A673 (cell line): ENCODE data around the gene HTN3. TPM values are rescaled to one million over a fixed set of nuclear protein-coding genes. Genes with fewer than 3 reads are reported as not detected.

ENCODE experiments used
- BruUV-seq: library from RNA; stranded (reverse); fragments of 400-500 nt; replicated peaks from 2 replicates; lab custom pipeline; 2021; lab: Mats Ljungman, UMichigan
- CTCF ChIA-PET: fragments of 300-600 bp; sonication (Branson Sonifier 250); formaldehyde crosslinking; loops from one replicate; lab custom pipeline; 2022; ENCODE audit warnings: antibody characterized with exemption; lab: Charles Lee
- POLR2A ChIA-PET: fragments of 300-600 bp; sonication (Branson Sonifier 250); formaldehyde crosslinking; loops from one replicate; lab custom pipeline; 2022; ENCODE audit warnings: antibody characterized with exemption; ENCODE audit not compliant: low non-redundant PET; lab: Charles Lee
- DNase-seq: peaks from one replicate; pipeline ENCODE4 v3.0.0-alpha.2; 2015; ENCODE audit warnings: low spot score
- H3K27ac ChIP-seq: fragments of 200-600 bp; sonication (generic); 2 replicates; pipeline ENCODE4 v1.5.1; 2016; ENCODE audit warnings: mixed run types, low read depth, mild to moderate bottlenecking, mixed read lengths, antibody characterized with exemption, low read length; ENCODE audit not compliant: poor library complexity, severe bottlenecking
- H3K27me3 ChIP-seq: fragments of 200-600 bp; sonication (generic); replicated peaks from 2 replicates; pipeline ENCODE4 v1.6.1; 2017; ENCODE audit warnings: mixed run types, low read depth, mild to moderate bottlenecking, mixed read lengths, antibody characterized with exemption, low read length; ENCODE audit not compliant: insufficient read depth, poor library complexity
- H3K36me3 ChIP-seq: fragments of 200-600 bp; sonication (generic); 2 replicates; pipeline ENCODE4 v1.6.1; 2016; ENCODE audit warnings: mixed run types, mild to moderate bottlenecking, mixed read lengths, antibody characterized with exemption, low read length; ENCODE audit not compliant: insufficient read depth, poor library complexity, severe bottlenecking
- H3K4me1 ChIP-seq: fragments of 200-600 bp; sonication (generic); 2 replicates; pipeline ENCODE4 v1.6.1; 2017; ENCODE audit warnings: mixed run types, mild to moderate bottlenecking, mixed read lengths, antibody characterized with exemption, low read length; ENCODE audit not compliant: insufficient read depth, poor library complexity, severe bottlenecking
- H3K4me3 ChIP-seq: fragments of 200-600 bp; sonication (generic); 2 replicates; pipeline ENCODE4 v1.5.1; 2016; ENCODE audit warnings: low read depth, mixed run types, mild to moderate bottlenecking, mixed read lengths, low read length; ENCODE audit not compliant: poor library complexity, severe bottlenecking
- H3K9me3 ChIP-seq: fragments of 200-600 bp; sonication (generic); 2 replicates; pipeline ENCODE4 v1.6.1; 2016; ENCODE audit warnings: mixed run types, low read depth, mild to moderate bottlenecking, mixed read lengths, antibody characterized with exemption, low read length; ENCODE audit not compliant: poor library complexity, severe bottlenecking
- EZH2 ChIP-seq: fragments of 200-600 bp; sonication (generic); IDR thresholded peaks from 2 replicates; pipeline ENCODE4 v1.6.1; 2017; ENCODE audit warnings: borderline replicate concordance, low read depth, mild to moderate bottlenecking, mixed read lengths, antibody characterized with exemption, low read length; ENCODE audit not compliant: poor library complexity, severe bottlenecking
- intact Hi-C: fragments of 100-400 bp; cut with micrococcal nuclease; formaldehyde crosslinking; loops from one replicate; pipeline ENCODE4 v1.10.0; 2022; ENCODE audit not compliant: unreplicated experiment
- total RNA-seq: library from RNA; stranded (reverse); gene quantifications from 2 replicates; pipeline ENCODE4 v1.2.3, GENCODE V29; 2021
- TF ChIP-seq, protein P1 (sequence below): fragments of 300-800, 200-600 bp; sonication (generic); conservative IDR thresholded peaks from 2 replicates; pipeline ENCODE4 v1.5.1; 2017; ENCODE audit warnings: low read depth, mild to moderate bottlenecking, antibody characterized with exemption, low read length, moderate library complexity, mixed read lengths

Gene HTN3
- total RNA-seq, 1 experiment from 2014 or later = not detected

GRCh38 chr4:69994782-69995181 is 33.5 kb upstream of the HTN3 start:
- no TSS peak for BruUV-seq
- Histone ChIP-seq H3K4me3 (no peak overlapping the region), H3K27ac (no peak overlapping the region), H3K27me3 (no peaks in the 10 kb centered on the region), H3K36me3 (no peaks in the 10 kb centered on the region), H3K9me3 (no peaks in the 10 kb centered on the region), H3K4me1 (no peaks in the 10 kb centered on the region)
- ChIA-PET CTCF (no interaction called here), POLR2A (no interaction called here)
- DNase-seq = no peak
- intact Hi-C loops = no loop called here
- TF ChIP-seq, protein P1, sequence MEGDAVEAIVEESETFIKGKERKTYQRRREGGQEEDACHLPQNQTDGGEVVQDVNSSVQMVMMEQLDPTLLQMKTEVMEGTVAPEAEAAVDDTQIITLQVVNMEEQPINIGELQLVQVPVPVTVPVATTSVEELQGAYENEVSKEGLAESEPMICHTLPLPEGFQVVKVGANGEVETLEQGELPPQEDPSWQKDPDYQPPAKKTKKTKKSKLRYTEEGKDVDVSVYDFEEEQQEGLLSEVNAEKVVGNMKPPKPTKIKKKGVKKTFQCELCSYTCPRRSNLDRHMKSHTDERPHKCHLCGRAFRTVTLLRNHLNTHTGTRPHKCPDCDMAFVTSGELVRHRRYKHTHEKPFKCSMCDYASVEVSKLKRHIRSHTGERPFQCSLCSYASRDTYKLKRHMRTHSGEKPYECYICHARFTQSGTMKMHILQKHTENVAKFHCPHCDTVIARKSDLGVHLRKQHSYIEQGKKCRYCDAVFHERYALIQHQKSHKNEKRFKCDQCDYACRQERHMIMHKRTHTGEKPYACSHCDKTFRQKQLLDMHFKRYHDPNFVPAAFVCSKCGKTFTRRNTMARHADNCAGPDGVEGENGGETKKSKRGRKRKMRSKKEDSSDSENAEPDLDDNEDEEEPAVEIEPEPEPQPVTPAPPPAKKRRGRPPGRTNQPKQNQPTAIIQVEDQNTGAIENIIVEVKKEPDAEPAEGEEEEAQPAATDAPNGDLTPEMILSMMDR = no peak
- TF ChIP-seq EZH2 = no peak

- Histone ChIP-seq H3K4me1 (no peaks in the 10 kb centered on the region), H3K27ac (no peak within 1 kb of the TSS), H3K9me3 (no peaks in the 10 kb centered on the region), H3K36me3 (no peaks in the 10 kb centered on the region), H3K4me3 (no peak within 1 kb of the TSS), H3K27me3 (no peaks in the 10 kb centered on the region)
- ChIA-PET POLR2A (no interaction called here), CTCF (no interaction called here)
- peak; percentile 3 for DNase-seq
- TF ChIP-seq EZH2 = no peak
- TF ChIP-seq, protein P1 = no peak
- no TSS peak for BruUV-seq
- intact Hi-C loops = no loop called here
Measured at GRCh38 chr4:69995526-69996016, 32.7 kb upstream of the HTN3 start, which contains the start of gene STATH. STATH (plus strand) TSS chr4:69995966; CDS start chr4:69998438, 2,472 bp downstream.

GRCh38 chr4:69999420-69999819 is 28.8 kb upstream of the HTN3 start:
- no peaks in the 10 kb centered on the region for H3K4me1 ChIP-seq
- no peaks in the 10 kb centered on the region for H3K36me3 ChIP-seq
- intact Hi-C loops = no loop called here
- H3K27ac ChIP-seq = no peak overlapping the region
- H3K4me3 ChIP-seq = no peak overlapping the region
- ChIA-PET POLR2A (no interaction called here), CTCF (no interaction called here)
- TF ChIP-seq EZH2 = no peak
- TF ChIP-seq, protein P1 = no peak
- no TSS peak for BruUV-seq
- no peaks in the 10 kb centered on the region for H3K27me3 ChIP-seq
- no peaks in the 10 kb centered on the region for H3K9me3 ChIP-seq
- no peak for DNase-seq
